MM.1S (cell line): Measurements from ENCODE around the gene ADGRL3.
"Not testable (repeated sequence)": the region's sequence is repeated elsewhere in the genome, so short reads cannot be mapped to it uniquely, and the experiment has no call there.

Experiments used
- DNase-seq: peaks from one replicate; pipeline ENCODE4 v3.0.0-alpha.2; 2015
- H2AFZ ChIP-seq: fragments of 300-600 bp; sonication (generic); 2 replicates; pipeline ENCODE4 v1.6.0; 2016; ENCODE audit warnings: antibody characterized with exemption, low read length
- H3F3A ChIP-seq: fragments of 300-600 bp; sonication (generic); 2 replicates; pipeline ENCODE4 v1.6.1; 2016; ENCODE audit warnings: mild to moderate bottlenecking, antibody characterized with exemption, low read length, moderate library complexity, mixed read lengths; ENCODE audit not compliant: insufficient read depth
- H3K27ac ChIP-seq: fragments of 300-600 bp; sonication (generic); 2 replicates; pipeline ENCODE4 v1.5.1; 2016; ENCODE audit warnings: mild to moderate bottlenecking, low read length
- H3K27me3 ChIP-seq: fragments of 300-600 bp; sonication (generic); replicated peaks from 2 replicates; pipeline ENCODE4 v1.6.0; 2016; ENCODE audit warnings: low read length; ENCODE audit not compliant: insufficient read depth
- H3K36me3 ChIP-seq: fragments of 300-600 bp; sonication (generic); replicated peaks from 2 replicates; pipeline ENCODE4 v1.6.1; 2016; ENCODE audit warnings: mild to moderate bottlenecking, low read length, mixed read lengths; ENCODE audit not compliant: insufficient read depth
- H3K4me1 ChIP-seq: fragments of 300-600 bp; sonication (generic); 2 replicates; pipeline ENCODE4 v1.6.1; 2016; ENCODE audit warnings: low read length, mixed read lengths
- H3K4me2 ChIP-seq: fragments of 300-600 bp; sonication (generic); 2 replicates; pipeline ENCODE4 v1.6.0; 2016; ENCODE audit warnings: low read depth, low read length
- H3K4me3 ChIP-seq: fragments of 300-600 bp; sonication (generic); 2 replicates; pipeline ENCODE4 v1.5.1; 2016; ENCODE audit warnings: low read length, mixed read lengths
- H3K79me2 ChIP-seq: fragments of 300-600 bp; sonication (generic); 2 replicates; pipeline ENCODE4 v1.6.1; 2016; ENCODE audit warnings: mixed run types, low read length, mixed read lengths
- H3K9ac ChIP-seq: fragments of 300-600 bp; sonication (generic); 2 replicates; pipeline ENCODE4 v1.6.1; 2016; ENCODE audit warnings: low read length, mixed read lengths
- H3K9me2 ChIP-seq: fragments of 300-600 bp; sonication (generic); replicated peaks from 2 replicates; pipeline ENCODE4 v1.6.1; 2016; ENCODE audit warnings: mild to moderate bottlenecking, low read length, mixed read lengths; ENCODE audit not compliant: insufficient read depth
- H3K9me3 ChIP-seq: fragments of 300-600 bp; sonication (generic); replicated peaks from 2 replicates; pipeline ENCODE4 v1.6.1; 2016; ENCODE audit warnings: mild to moderate bottlenecking, low read length, mixed read lengths; ENCODE audit not compliant: insufficient read depth
- H4K20me1 ChIP-seq: fragments of 300-600 bp; sonication (generic); 2 replicates; pipeline ENCODE4 v1.6.1; 2016; ENCODE audit warnings: mild to moderate bottlenecking, low read length, moderate library complexity, mixed read lengths; ENCODE audit not compliant: insufficient read depth
- CTCF ChIP-seq: fragments of 300-600 bp; sonication (generic); IDR thresholded peaks from 2 replicates; pipeline ENCODE4 v1.5.1; 2016; ENCODE audit warnings: antibody characterized with exemption, low read length, mixed read lengths
- EZH2 ChIP-seq: fragments of 300-600 bp; sonication (generic); optimal IDR thresholded peaks from 2 replicates; pipeline ENCODE3; 2017; ENCODE audit warnings: low read depth, mild to moderate bottlenecking, antibody characterized with exemption, low read length, mixed read lengths
- EZH2phosphoT487 ChIP-seq: fragments of 300-600 bp; sonication (generic); IDR thresholded peaks from 2 replicates; pipeline ENCODE4 v1.6.1; 2018; ENCODE audit warnings: antibody characterized with exemption, low read length

ADGRL3 gene

GRCh38 chr4:61350932-61351331, 150.8 kb downstream of the ADGRL3 start:
- no peak for DNase-seq
- no peak overlapping the region for H2AFZ ChIP-seq
- no peak for TF ChIP-seq EZH2phosphoT487
- TF ChIP-seq CTCF, result no peak
- TF ChIP-seq EZH2, result no peak
- no peaks in the 10 kb centered on the region for H3K27me3 ChIP-seq
- H3K4me3 ChIP-seq, result no peak overlapping the region
- H3K79me2 ChIP-seq, result no peaks in the 10 kb centered on the region
- no peak overlapping the region for H3K9ac ChIP-seq
- no peaks in the 10 kb centered on the region for H4K20me1 ChIP-seq
- H3K27ac ChIP-seq, result no peak overlapping the region
- H3K9me2 ChIP-seq, result 0 out of 2 replicates have a peak, but pooled peaks cover 2% of the 10 kb centered on the region
- H3F3A ChIP-seq, result no peaks in the 10 kb centered on the region
- no peaks in the 10 kb centered on the region for H3K36me3 ChIP-seq
- no peaks in the 10 kb centered on the region for H3K9me3 ChIP-seq
- no peak overlapping the region for H3K4me2 ChIP-seq
- no peaks in the 10 kb centered on the region for H3K4me1 ChIP-seq

- Histone ChIP-seq H3K4me1 (no peaks in the 10 kb centered on the region), H3F3A (no peaks in the 10 kb centered on the region), H3K27me3 (no peaks in the 10 kb centered on the region), H3K4me2 (no peak overlapping the region), H3K4me3 (no peak overlapping the region), H2AFZ (no peak overlapping the region), H3K9ac (no peak overlapping the region), H3K36me3 (no peaks in the 10 kb centered on the region), H3K27ac (no peak overlapping the region), H3K79me2 (no peaks in the 10 kb centered on the region), H3K9me3 (no peaks in the 10 kb centered on the region), H4K20me1 (no peaks in the 10 kb centered on the region), H3K9me2 (no peaks in the 10 kb centered on the region)
- no peak for DNase-seq
- TF ChIP-seq EZH2 (no peak), EZH2phosphoT487 (no peak), CTCF (no peak)
Measured at GRCh38 chr4:61356696-61357095, 156.6 kb downstream of the ADGRL3 start.

GRCh38 chr4:61359301-61359700, 159.2 kb downstream of the ADGRL3 start:
- DNase-seq, result no peak
- no peak overlapping the region for H3K27ac ChIP-seq
- H3F3A ChIP-seq, result no peaks in the 10 kb centered on the region
- no peaks in the 10 kb centered on the region for H3K9me2 ChIP-seq
- H3K4me1 ChIP-seq, result no peaks in the 10 kb centered on the region
- no peak overlapping the region for H3K4me2 ChIP-seq
- H3K79me2 ChIP-seq, result no peaks in the 10 kb centered on the region
- H3K9ac ChIP-seq, result no peak overlapping the region
- H4K20me1 ChIP-seq, result no peaks in the 10 kb centered on the region
- H3K9me3 ChIP-seq, result no peaks in the 10 kb centered on the region
- H3K27me3 ChIP-seq, result no peaks in the 10 kb centered on the region
- no peak overlapping the region for H3K4me3 ChIP-seq
- TF ChIP-seq EZH2phosphoT487 (no peak), EZH2 (no peak), CTCF (no peak)
- H3K36me3 ChIP-seq, result no peaks in the 10 kb centered on the region
- no peak overlapping the region for H2AFZ ChIP-seq

- not testable (repeated sequence) for H3K9me2 ChIP-seq, H3K9ac ChIP-seq, H3K27me3 ChIP-seq, H3K4me2 ChIP-seq, H4K20me1 ChIP-seq, H3K4me3 ChIP-seq, DNase-seq, H3F3A ChIP-seq, H3K27ac ChIP-seq, H3K36me3 ChIP-seq, H3K9me3 ChIP-seq, H3K4me1 ChIP-seq, H2AFZ ChIP-seq, H3K79me2 ChIP-seq
Measured at GRCh38 chr4:61372817-61373216, 172.7 kb downstream of the ADGRL3 start.
